Embryonic facial prominence (tissue), 1 donor: ENCODE results near the gene LMBR1L.

Source experiments
- DNase-seq: peaks from one replicate; pipeline ENCODE4 v3.0.0-alpha.2; 2016; ENCODE audit errors: extremely low spot score

Gene LMBR1L

DNA sequence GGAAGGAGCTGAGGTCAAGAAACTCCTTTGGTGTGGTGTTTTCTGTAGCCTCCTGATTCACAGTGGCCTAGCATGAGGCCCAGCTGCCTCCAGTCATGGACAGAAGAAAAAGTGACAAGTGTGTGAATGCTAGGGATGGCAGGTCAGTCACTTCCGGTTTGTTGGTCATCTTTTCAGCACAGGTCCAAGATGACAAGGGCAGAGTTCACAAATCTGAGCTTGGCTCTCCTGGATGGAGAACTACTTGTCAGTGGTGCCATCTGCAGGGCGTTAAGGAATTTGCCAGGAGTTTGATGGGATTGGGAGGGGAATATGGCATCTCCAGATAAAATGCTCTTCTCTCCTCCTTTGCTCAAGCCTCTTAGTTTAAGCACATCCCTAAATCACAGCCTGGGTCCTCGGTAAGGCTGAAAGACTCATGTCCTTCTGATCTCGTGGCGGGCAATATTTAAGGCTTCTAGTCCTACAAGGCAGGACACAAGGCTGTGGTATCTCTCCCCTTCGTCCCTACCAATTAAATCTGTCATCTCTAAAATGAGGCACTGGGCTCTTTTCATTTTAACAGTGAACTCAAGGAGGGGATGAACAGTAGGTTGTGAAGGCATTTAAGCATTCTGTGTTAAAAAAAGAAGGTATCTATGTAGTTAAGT lies 10.5 kb upstream of the LMBR1L start:
- no peak for DNase-seq

DNA sequence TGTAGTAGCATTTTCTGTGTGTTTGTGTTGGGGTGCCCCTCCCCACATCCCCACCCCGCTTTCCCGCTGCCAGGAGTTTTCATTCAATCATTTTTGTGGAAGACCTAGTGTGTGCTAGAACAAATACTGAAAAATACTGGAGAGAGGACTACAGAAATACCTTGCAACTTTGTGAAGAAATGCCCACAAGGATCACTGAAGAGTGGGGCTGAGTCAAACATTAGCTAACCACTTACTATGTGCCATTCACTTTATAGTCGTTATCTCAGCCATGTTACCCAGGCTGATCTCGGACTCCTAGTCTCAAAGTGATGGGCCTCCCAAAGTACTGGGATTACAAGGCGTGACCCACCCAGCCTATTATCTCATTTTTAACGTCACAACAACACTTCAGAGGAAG lies 559 bp upstream of the LMBR1L start:
- no peak for DNase-seq

DNA sequence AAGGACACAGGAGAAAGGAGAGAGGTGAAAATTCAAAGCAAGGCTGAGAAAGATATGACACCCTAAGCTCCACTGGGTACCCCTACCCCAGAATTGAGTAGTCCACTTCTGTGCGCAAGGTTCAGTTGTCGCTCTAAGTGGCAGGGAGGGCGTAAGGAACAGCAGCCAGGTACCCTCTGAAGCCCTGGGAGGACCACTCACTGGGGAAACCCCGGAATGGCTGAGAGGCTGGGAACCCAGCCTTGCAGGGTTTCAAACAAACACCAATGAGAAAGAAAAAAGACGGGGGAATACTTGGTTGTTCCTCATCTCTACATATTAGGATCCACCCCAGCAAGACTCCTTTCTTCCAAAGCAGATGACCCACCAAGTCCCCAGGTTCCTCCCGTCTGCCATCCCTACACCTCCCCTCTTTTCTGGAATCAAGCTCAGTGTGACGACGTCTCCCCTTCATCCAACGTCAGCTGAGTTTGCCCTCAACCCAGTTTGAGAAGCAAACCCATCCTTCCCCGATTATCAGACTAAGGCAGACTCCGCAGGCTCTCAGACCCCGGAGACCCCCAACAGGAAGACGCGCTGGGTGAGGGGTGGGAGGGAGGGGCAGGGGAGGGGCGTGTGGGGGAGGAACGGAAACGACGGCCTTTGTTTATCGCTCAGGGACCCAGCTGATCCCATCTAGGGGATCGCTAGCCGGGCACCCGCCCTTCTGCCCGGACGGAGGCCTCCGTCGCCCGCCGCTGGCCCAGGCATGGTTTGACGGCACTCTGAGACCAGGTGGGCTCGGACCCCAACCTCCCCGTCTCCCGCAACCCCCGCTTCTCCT lies 795 bp downstream of the LMBR1L start:
- no peak for DNase-seq

GRCh38 chr12:49108958-49109404 lies 1.7 kb downstream of the LMBR1L start:
- DNase-seq = no peak

DNA sequence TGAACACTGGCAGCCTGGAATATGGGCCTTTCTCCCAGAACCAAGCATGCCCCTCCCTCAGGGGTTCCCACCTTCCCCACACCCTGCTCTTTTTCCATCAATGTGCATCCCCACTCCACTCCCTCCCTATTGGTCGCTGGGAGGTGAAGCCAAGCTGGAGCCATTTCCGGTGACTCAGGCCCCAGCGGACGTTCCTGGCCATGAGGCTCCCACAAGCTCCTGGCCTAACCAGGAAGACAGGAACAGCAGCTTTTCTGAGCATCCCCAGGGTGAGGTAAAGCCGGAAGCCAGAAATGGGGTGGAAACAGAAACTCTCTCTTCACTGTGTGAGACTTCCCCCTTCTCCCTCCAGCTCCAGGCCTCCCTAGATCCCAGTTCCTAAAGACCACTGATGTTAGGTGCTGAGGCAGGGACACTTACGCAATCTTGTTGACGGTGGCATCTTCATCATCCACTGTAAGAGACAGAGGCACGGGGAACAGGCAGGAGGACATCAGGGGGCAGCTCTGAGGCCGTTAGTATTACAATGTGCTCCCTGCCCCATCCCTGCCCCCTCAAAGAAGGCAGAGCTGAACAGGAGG lies 5.1 kb downstream of the LMBR1L start:
- no peak for DNase-seq

DNA sequence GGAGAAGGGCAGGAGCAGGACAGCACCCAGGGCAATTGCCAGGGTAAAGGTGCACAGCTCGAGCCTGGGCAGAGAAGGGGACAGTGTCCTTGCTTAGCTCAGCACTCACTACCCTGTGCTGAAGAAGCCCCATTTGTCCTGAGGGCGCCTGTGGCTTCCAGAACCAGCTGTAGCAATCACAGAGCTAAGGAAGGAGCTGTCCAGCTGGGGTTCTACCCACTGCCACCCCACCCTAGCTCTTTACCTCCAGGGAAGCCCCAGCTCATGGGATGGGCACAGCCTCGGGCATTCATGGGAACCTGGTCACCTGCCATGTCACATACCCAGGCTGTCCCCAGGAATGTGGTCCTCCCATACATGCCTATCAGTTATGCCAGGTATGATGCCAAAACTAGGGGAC lies 5.8 kb downstream of the LMBR1L start:
- no peak for DNase-seq

DNA sequence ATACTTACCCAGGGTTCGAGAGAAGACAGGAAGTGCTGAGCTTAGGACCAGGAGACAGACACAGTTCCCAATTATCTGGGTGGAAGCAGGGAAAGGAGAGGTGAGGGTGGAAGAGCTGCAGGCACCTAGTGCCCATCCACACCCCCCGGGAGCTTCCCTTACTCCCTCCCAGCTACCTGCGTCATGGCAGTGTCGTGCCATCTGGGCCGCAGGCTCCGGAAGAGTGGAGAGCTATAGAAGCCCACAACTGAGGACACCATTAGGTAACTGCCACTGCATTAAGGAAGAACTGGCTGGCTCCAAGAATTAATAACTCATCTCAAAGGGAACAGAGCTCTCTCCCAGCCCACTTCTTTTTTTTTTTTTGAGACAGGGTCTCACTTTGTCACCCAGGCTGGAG lies 10.3 kb downstream of the LMBR1L start:
- DNase-seq = no peak

DNA sequence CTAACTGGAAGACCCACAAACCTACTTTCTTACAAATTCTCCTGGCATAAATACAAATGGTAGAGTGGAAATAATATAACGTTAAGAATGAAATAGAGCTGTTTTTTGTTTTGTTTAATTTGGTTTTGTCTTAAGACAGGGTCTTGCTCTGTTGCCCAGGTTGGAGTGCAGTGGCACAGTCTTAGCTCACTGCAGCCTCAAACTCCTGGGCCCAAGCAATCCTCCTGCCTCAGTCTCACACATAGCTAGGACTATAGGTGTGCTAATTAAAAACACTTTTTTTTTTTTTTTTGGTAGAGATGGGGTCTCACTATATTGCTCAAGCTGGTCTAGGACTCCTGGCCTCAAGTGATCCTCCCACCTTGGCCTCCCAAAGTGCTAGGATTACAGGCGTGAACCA lies 11.9 kb downstream of the LMBR1L start:
- DNase-seq = no peak

GRCh38 chr12:49098035-49098451 lies 12.6 kb downstream of the LMBR1L start:
- no peak for DNase-seq

GRCh38 chr12:49097381-49097780 lies 13.3 kb downstream of the LMBR1L start:
- DNase-seq = no peak

DNA sequence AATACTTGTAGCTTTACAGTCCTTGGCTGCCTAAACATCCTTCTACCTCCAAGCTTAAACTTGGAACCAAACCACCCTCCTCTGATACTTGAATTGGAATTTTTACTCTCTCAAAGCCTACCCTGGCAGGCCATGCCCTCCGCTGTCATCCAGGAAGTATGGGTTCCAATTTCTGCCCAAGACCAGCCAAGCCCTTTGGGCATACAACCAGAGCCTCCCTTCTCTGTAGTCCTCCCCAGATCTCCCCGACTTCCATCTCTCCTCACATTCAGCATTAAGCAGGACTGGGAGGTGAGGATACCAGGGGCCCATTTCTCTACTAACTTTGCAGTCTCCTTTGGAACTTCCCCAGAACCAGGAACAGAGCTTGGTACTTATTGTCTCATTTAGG lies 15.7 kb downstream of the LMBR1L start:
- no peak for DNase-seq

GRCh38 chr12:49094160-49094974 lies 16.3 kb downstream of the LMBR1L start, which contains the start of gene DHH:
Gene DHH, minus strand, starts transcription at chr12:49094801. Its CDS starts 289 bp downstream, at chr12:49094512.
- no peak for DNase-seq

GRCh38 chr12:49093792-49094159 lies 16.9 kb downstream of the LMBR1L start:
- no peak for DNase-seq

GRCh38 chr12:49092816-49093406 lies 17.7 kb downstream of the LMBR1L start:
- DNase-seq = no peak

DNA sequence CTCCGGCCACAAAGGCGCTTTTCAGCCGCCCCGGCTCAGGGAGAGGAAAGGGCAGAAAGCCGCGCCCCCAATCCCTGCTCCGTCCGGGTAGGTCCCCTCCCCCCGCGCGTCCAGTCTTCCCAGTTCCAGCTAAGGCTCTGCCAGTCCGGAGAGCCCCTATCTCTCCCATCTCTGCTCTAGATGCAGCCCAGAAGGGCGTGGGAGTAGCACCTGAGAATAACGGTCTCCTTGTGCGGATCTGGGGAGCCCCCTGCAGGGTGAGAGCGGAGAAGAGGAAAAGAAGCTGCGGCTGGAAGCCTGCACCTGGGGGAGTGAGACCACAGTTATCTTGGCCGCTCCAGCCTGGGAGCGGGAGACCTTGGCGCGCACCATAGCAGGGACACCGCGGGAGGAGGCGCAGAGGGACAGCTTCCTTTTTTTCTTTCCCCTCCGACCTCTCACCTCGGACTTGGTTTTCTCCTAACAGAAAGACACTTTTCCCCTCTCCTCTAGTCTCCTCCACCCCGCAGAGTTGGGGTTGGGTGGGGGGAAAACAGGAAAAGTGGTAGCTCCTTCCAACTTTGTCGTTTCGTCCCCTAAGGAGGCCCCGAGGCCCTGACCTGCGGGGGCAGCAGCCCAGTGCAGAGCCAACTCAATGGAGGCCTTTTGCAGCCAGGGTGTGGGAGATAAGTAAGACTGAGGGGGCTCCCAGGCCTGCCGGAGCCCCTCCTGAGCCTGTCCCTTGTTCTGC lies 18.4 kb downstream of the LMBR1L start:
- DNase-seq = no peak

DNA sequence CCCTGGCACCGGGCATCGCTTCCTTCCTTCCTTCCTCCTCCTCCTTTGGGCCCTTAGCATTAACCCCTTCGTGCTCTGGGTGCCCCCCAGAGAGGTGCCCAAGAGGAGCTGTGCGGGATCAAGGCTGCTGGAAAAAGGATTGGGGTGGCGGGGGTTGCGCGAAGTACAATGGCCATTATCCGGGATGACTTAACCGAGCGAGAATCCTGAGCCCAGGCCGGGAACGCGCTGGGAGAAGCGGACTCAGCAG lies 18.9 kb downstream of the LMBR1L start:
- DNase-seq = no peak

DNA sequence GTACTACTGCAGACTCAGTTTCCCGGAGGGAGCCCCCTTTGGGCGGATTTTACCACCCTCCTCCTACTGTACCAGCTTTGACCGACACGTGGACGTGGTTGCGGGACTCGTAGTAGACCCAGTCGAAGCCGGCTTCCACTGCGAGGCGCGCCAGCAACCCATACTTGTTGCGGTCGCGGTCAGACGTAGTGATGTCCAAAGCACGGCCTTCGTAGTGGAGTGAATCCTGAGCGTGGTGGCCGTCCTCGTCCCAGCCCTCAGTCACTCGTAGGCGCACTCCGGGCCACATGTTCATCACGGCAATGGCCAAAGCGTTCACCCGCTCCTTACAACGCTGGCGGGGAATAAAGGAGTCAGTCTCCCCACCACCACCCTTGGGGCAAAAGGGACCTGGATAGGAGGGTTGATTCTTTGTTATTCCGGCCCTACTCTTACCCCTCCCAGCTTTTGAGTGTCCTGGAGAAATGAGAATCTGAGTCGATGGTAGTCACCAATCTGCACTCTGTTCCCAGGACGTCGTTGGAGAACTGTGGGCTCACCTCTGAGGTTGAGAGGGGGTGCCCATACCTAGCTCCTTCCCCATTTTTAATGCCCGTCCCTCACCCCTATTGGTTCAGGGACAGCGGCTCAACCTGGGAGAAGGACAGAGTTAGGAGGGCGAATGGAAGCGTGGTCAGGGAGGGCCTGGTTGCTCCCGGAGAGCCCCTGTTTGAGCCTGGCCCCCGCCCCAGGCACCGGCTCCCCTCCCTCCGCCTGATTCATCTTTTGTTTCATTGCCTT lies 19.4 kb downstream of the LMBR1L start:
- DNase-seq = no peak

DNA sequence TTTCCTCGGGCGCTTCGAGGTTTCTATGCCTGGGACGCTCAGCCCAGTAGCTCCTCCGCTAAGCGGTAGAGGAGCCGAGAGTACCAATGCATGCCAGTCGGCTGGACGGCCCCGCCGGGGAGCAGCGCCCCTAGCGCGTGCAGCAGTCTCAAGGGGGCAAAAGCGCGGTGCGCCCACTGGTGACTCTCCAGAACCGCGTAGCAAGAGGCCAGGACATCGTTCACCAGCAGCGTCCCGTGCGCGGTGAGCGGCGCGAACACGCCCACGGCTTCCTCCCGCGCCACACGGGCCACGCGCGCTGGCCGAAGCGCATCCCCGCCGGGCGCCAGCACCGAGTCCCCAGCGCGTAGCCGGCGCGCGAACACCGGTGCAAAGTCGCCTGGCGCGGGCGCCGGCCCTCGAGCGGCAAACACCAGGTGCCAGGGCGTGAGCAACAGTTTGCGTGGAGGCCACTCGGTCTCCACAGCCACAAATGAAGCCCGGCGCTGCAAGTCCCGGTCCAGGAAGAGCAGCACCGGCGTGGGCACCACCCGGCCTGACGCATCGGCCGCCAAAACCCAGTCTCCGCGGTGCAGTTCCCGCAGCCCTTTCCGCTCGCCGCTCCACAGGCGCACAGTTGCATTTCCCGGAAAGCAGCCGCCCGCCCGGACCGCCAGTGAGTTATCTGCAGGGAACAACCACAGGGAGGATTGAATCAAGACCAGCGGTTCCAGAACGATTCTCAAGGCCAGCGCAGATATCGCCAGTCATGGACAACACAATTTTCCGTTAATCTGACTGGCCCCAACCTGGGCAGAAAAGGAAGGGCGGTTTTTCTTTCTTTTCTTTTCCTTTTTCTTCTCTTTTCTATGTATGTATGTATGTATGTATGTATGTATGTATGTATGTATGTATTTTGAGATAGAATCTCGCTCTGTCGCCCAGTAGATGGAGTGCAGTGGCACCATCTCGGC lies 20.6 kb downstream of the LMBR1L start:
- no peak for DNase-seq

DNA sequence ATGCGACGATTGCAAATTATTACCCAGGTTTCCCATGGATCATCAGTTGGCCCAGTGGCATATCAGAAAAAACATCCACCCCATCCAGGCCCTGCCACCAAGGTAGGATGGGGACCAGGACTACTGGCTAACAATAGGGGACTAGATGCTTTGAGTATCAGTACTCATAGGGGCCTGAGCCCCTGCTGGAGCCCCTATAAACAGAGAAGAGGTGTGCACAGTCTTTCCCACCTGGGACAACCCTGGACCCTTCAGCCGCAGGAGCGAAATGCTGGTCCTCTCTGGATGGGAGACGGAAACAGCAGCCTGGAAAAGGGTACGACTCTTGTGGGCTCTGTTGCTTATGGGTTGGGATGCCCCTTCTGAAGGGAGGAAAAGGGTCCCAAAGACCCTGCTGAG lies 21.7 kb downstream of the LMBR1L start:
- no peak for DNase-seq
